Stomach smooth muscle (tissue), 2 donors: Measurements from ENCODE around the gene HS3ST5.

Experiments
- H3K27ac ChIP-seq: one replicate; pipeline ENCODE4 v1.7.0; 2013; ENCODE audit warnings: mild to moderate bottlenecking, low read length, inconsistent platforms
- H3K27me3 ChIP-seq, 2 donors: one replicate each; pipeline ENCODE4 v1.7.0; 2013; ENCODE audit warnings: low read length in 2 of 2; ENCODE audit not compliant: insufficient read depth in 2 of 2, control insufficient read depth in 1 of 2
- H3K36me3 ChIP-seq, 2 donors: one replicate each; pipeline ENCODE4 v1.7.0; 2013; ENCODE audit warnings: low read length in 2 of 2; ENCODE audit not compliant: control insufficient read depth in 2 of 2, insufficient read depth in 2 of 2
- H3K4me1 ChIP-seq: one replicate; pipeline ENCODE4 v1.7.0; 2013; ENCODE audit warnings: low read length; ENCODE audit not compliant: control insufficient read depth, insufficient read depth
- H3K4me3 ChIP-seq, 2 donors: one replicate each; pipeline ENCODE4 v1.7.0; 2013; ENCODE audit warnings: low read length in 2 of 2
- H3K9ac ChIP-seq, 2 donors: one replicate each; pipeline ENCODE4 v1.7.0; 2013; ENCODE audit warnings: low read length in 2 of 2, mild to moderate bottlenecking in 1 of 2
- H3K9me3 ChIP-seq, 2 donors: one replicate each; pipeline ENCODE4 v1.7.0; 2013; ENCODE audit warnings: low read length in 2 of 2; ENCODE audit not compliant: control insufficient read depth in 2 of 2
- donor health status: healthy.
- donor health status: Pancreatic carcinoma.

HS3ST5 gene

DNA sequence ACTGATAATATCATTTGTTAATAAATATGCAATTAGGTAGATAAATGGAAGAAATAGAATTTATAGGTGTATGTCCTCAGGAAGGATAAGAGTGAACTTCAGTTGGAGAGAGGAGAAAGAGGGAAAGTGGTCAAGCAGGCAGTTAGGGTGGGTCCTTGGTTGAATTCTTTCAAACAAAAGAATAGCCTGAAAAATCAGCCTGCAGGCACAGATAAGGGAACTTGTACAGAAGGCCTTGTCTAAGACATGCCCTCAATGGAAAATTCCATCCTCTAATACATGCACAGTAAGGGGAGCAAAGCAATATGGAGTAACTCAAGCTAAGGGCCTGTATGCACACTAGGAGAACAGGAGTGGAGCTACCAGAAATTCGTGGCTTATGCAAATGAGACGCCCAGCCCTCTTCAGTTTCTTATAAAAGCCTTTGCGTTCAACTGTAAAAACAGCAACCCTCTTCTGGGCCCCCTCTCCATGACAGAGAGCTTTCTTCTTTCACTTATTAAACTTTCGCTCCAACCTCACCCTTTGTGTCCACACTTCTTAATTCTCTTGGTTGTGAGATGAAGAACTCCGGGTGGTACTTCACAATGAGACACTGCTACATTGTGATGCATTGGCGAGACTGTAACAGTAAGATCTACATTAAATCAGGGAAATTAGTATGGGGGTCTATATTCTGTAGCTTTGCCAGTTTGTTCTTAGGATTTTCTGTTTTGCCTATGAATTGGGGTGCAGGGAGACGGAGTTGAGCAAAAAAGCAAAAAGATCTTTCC lies 147.0 kb downstream of the HS3ST5 start:
- H3K27me3 ChIP-seq, result no peaks in the 10 kb centered on the region
- no peaks in the 10 kb centered on the region for H3K9me3 ChIP-seq
- no peaks in the 10 kb centered on the region for H3K36me3 ChIP-seq
- H3K4me1 ChIP-seq, result no peaks in the 10 kb centered on the region
- H3K27ac ChIP-seq, result no peak overlapping the region
- H3K4me3 ChIP-seq, result no peak overlapping the region
- no peak overlapping the region for H3K9ac ChIP-seq

DNA sequence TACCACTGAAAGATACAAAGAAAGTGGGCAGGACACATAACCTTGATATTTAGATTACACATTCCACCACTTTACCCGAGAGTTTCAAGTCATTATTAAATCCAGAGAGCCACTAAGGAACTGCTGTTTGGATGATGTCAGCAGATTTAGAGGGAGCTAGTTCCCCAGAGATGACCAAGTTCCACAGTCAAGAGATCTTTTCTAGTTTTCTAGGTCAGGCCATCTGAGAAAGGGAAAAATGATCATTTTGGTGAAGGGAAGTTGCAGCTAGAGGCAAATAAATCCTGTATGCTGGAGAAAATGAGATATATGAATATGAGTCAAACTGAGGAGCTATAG lies 147.8 kb downstream of the HS3ST5 start:
- Histone ChIP-seq H3K9me3 (no peaks in the 10 kb centered on the region), H3K36me3 (no peaks in the 10 kb centered on the region), H3K4me1 (no peaks in the 10 kb centered on the region), H3K27ac (no peak overlapping the region), H3K9ac (no peak overlapping the region), H3K4me3 (no peak overlapping the region), H3K27me3 (no peaks in the 10 kb centered on the region)

- H3K27me3 ChIP-seq, result no peaks in the 10 kb centered on the region
- no peak overlapping the region for H3K27ac ChIP-seq
- no peak overlapping the region for H3K4me3 ChIP-seq
- no peaks in the 10 kb centered on the region for H3K9me3 ChIP-seq
- H3K4me1 ChIP-seq, result no peaks in the 10 kb centered on the region
- no peak overlapping the region for H3K9ac ChIP-seq
- no peaks in the 10 kb centered on the region for H3K36me3 ChIP-seq
Observed at GRCh38 chr6:114194362-114195026, 148.3 kb downstream of the HS3ST5 start.

DNA sequence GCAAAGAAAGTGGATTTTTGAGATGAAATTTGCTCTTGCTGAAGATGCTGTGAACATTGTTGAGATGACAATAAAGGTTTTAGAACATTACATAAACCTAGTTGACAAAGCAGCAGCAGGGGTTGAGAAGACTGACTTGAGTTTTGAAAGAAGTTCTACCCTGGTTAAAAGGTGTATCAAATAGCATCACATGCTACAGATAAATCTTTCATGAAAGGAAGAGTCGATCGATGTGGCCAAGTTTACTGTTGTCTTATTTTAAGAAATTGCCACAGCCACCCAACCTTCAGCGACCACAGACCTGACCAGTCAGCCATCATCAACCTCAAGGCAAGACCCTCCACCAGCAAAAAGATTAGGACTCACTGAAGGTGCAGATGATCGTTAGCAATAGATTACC lies 155.3 kb downstream of the HS3ST5 start:
- no peaks in the 10 kb centered on the region for H3K27me3 ChIP-seq
- H3K27ac ChIP-seq, result no peak overlapping the region
- H3K4me3 ChIP-seq, result no peak overlapping the region
- no peaks in the 10 kb centered on the region for H3K9me3 ChIP-seq
- no peaks in the 10 kb centered on the region for H3K4me1 ChIP-seq
- H3K9ac ChIP-seq, result no peak overlapping the region
- H3K36me3 ChIP-seq, result no peaks in the 10 kb centered on the region

- Histone ChIP-seq H3K9ac (no peak overlapping the region), H3K36me3 (no peaks in the 10 kb centered on the region), H3K27ac (no peak overlapping the region)
Observed at GRCh38 chr6:114181664-114182063, 161.2 kb downstream of the HS3ST5 start.

DNA sequence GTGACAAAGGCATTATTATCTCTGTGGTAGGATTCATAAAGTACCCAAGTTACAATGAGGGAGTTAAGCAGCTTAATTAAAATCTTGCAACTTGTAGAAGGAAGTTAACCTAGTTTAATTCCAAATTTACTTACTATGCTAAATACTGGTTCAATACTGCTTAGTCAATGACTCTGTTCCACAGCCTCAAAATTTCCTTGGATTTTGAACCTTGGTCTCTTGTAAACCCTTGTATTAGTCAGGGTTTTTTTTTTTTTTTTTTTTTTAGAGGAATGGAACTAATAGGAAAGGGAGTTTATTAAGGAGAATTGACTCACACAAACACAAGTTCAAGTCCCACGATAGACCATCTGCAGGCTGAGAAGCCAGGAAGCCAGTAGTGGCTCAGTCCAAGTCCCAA lies 163.4 kb downstream of the HS3ST5 start:
- no peak overlapping the region for H3K27ac ChIP-seq
- no peaks in the 10 kb centered on the region for H3K36me3 ChIP-seq
- H3K4me1 ChIP-seq, result no peaks in the 10 kb centered on the region
- H3K4me3 ChIP-seq, result no peak overlapping the region
- no peak overlapping the region for H3K9ac ChIP-seq
- H3K9me3 ChIP-seq, result no peaks in the 10 kb centered on the region
- no peaks in the 10 kb centered on the region for H3K27me3 ChIP-seq

More at GRCh38 chr6:114181664-114182063, 161.2 kb downstream of the HS3ST5 start:
- Histone ChIP-seq H3K27me3 (no peaks in the 10 kb centered on the region), H3K4me3 (no peak overlapping the region), H3K9me3 (no peaks in the 10 kb centered on the region), H3K4me1 (no peaks in the 10 kb centered on the region)

DNA sequence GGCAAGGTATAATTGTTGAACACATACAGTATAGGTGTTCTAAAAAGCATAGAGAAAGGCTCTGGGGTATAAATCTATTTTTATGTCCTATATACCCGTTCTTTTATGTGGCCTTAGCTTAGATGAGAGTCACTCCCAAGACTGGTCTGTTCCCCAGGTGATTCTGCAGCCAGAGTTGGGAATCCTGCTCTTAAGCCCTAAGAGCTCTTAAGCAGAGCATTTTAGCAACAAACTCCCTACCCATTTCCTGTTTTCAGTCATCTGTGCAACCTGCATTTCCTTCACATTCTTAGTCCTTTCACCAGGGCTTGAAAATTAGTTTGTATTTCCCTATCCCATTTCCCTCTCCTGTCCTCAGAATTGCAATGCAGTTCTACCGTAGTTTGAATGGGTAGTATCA lies 166.1 kb downstream of the HS3ST5 start:
- H3K4me3 ChIP-seq, result no peak overlapping the region
- no peaks in the 10 kb centered on the region for H3K36me3 ChIP-seq
- H3K27ac ChIP-seq, result no peak overlapping the region
- H3K27me3 ChIP-seq, result no peaks in the 10 kb centered on the region
- no peak overlapping the region for H3K9ac ChIP-seq
- H3K9me3 ChIP-seq, result no peaks in the 10 kb centered on the region
- no peaks in the 10 kb centered on the region for H3K4me1 ChIP-seq

DNA sequence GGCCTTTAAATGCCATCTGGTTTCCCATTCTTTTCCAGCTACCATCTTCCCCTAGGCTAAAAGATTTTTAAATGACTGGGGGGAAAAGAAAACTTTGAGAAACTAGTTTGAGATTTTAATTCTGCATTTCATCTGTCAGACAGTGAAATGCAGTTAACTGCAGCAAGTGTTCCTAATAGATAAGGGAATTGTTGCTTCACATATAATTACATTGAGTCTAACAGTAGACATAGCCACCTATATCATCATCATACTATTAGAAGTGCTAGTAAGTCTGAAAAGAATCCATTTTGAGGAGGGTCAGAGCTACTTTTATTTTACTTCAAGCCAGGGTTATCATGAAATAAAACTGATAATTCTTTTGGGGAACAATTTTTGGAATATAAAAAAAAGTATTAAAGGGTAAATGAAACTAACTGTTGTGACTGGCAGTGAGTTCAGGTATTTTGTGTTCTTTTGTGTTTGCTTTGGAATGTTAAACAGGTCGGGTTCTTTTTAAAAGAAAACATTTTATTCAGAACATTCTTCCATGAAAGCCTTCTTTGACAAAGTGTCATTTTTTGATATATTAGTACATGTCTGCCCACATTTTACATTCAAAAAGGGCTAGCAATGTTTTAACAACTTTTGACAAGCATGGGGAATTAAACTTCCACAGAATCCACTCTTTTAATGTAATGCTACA lies 170.1 kb downstream of the HS3ST5 start:
- H3K36me3 ChIP-seq, result no peaks in the 10 kb centered on the region
- H3K4me3 ChIP-seq, result no peak overlapping the region
- no peaks in the 10 kb centered on the region for H3K4me1 ChIP-seq

DNA sequence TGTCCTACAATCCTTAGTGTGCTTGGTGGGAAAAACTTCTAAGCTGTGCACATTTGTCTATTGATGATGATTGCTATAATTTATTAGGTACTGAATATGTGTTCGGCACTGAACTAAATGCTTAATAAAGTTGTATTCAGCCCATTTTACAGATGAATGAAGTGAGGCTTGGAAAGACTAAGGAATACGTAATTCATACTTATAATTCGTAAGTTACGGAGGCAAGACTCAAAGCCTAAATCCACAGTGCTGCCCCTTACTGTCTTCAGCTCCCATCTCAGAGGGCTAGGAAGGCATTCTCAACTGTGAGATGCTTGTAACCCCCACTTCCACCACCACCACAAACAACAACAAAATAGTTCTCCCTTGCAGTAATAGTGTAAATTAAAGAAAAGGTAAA lies 171.3 kb downstream of the HS3ST5 start:
- Histone ChIP-seq H3K9ac (no peak overlapping the region), H3K9me3 (no peaks in the 10 kb centered on the region), H3K36me3 (no peaks in the 10 kb centered on the region), H3K27ac (no peak overlapping the region), H3K27me3 (no peaks in the 10 kb centered on the region), H3K4me3 (no peak overlapping the region), H3K4me1 (no peaks in the 10 kb centered on the region)

More for the DNA sequence above, 170.1 kb downstream of the HS3ST5 start:
- Histone ChIP-seq H3K9me3 (no peaks in the 10 kb centered on the region), H3K27ac (no peak overlapping the region), H3K9ac (no peak overlapping the region), H3K27me3 (no peaks in the 10 kb centered on the region)

GRCh38 chr6:114170958-114171387 lies 171.8 kb downstream of the HS3ST5 start:
- H3K27me3 ChIP-seq, result no peaks in the 10 kb centered on the region
- H3K27ac ChIP-seq, result no peak overlapping the region
- no peaks in the 10 kb centered on the region for H3K9me3 ChIP-seq
- H3K36me3 ChIP-seq, result no peaks in the 10 kb centered on the region
- no peak overlapping the region for H3K9ac ChIP-seq
- no peaks in the 10 kb centered on the region for H3K4me1 ChIP-seq
- no peak overlapping the region for H3K4me3 ChIP-seq

DNA sequence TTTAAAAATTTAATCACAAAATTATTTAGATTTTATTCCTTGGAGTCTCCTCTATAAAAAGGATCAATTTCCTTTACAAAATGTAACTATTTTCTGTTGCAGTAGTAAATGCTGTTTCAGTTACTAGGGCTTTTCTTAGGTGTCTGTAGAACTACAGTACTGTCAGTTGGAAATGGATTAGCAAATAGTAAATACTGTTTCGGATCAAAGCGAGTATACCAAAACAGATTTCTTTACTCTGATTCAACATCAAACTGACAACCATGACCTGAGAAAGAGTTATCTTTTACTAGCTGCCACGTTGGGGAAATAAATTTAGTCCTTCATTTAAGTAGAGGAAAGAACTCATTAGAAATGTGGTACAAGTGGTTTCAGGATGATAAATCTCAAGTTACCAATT lies 172.5 kb downstream of the HS3ST5 start:
- Histone ChIP-seq H3K9ac (no peak overlapping the region), H3K27me3 (no peaks in the 10 kb centered on the region), H3K4me1 (no peaks in the 10 kb centered on the region), H3K27ac (no peak overlapping the region), H3K36me3 (no peaks in the 10 kb centered on the region), H3K9me3 (no peaks in the 10 kb centered on the region), H3K4me3 (no peak overlapping the region)
